Fibroblast of lung (primary cell): Measurements from ENCODE around the gene TCERG1. TPM values are rescaled to one million over a fixed set of nuclear protein-coding genes. Genes with fewer than 3 reads are reported as not detected.
A peak's percentile ranks its signal among the peaks of the same experiment; 100 is the strongest.

Source experiments
- DNase-seq, 2 donors: peaks; one replicate each; pipeline versions ENCODE4 v3.0.0 to v3.0.0-alpha.2; 2010; ENCODE audit warnings: low read depth in 2 of 2
- H2AFZ ChIP-seq: 2 replicates; pipeline ENCODE4 v1.5.1; 2012; ENCODE audit warnings: low read length, control low read depth, inconsistent platforms
- H3K27ac ChIP-seq: 2 replicates; pipeline ENCODE4 v1.5.1; 2011; ENCODE audit warnings: low read length, control low read depth; ENCODE audit not compliant: insufficient read depth
- H3K27me3 ChIP-seq: 2 replicates; pipeline ENCODE4 v1.5.1; 2011; ENCODE audit warnings: mild to moderate bottlenecking, low read length; ENCODE audit not compliant: control insufficient read depth, insufficient read depth
- H3K36me3 ChIP-seq: 2 replicates; pipeline ENCODE4 v1.5.1; 2011; ENCODE audit warnings: low read length; ENCODE audit not compliant: control insufficient read depth, insufficient read depth
- H3K4me1 ChIP-seq: 2 replicates; pipeline ENCODE4 v1.5.1; 2011; ENCODE audit warnings: low read length; ENCODE audit not compliant: control insufficient read depth, insufficient read depth; ENCODE audit errors: extremely low read depth
- H3K4me2 ChIP-seq: 2 replicates; pipeline ENCODE4 v1.5.1; 2011; ENCODE audit warnings: low read length, control low read depth; ENCODE audit not compliant: insufficient read depth; ENCODE audit errors: extremely low read depth
- H3K4me3 ChIP-seq, 4 experiments: fragments of 200-600 bp in 1 of 4; sonication (generic) in 1 of 4; replicated peaks in 1 of 4; 2 replicates each; pipeline ENCODE4 v1.5.1; 2011 to 2016; ENCODE audit warnings: low read length in 4 of 4, low read depth in 3 of 4, mild to moderate bottlenecking in 3 of 4, control low read depth in 2 of 4, inconsistent platforms in 1 of 4, mixed read lengths in 1 of 4; ENCODE audit not compliant: insufficient read depth in 1 of 4; ENCODE audit errors: control extremely low read depth in 1 of 4
- H3K79me2 ChIP-seq: 2 replicates; pipeline ENCODE4 v1.5.1; 2012; ENCODE audit warnings: mild to moderate bottlenecking, low read length, inconsistent platforms; ENCODE audit not compliant: control insufficient read depth, insufficient read depth
- H3K9ac ChIP-seq: 2 replicates; pipeline ENCODE4 v1.5.1; 2011; ENCODE audit warnings: mild to moderate bottlenecking, low read length, control low read depth; ENCODE audit not compliant: insufficient read depth
- H3K9me3 ChIP-seq: 2 replicates; pipeline ENCODE4 v1.5.1; 2012; ENCODE audit warnings: low read depth, low read length; ENCODE audit not compliant: control insufficient read depth, insufficient read depth
- H4K20me1 ChIP-seq: 2 replicates; pipeline ENCODE4 v1.5.1; 2011; ENCODE audit warnings: low read length; ENCODE audit not compliant: control insufficient read depth, insufficient read depth; ENCODE audit errors: extremely low read depth
- CTCF ChIP-seq, 2 donors: IDR thresholded peaks in 1 of 2; conservative IDR thresholded peaks in 1 of 2; 1 replicate in 1 of 2; 2 replicates in 1 of 2; pipeline ENCODE4 v1.5.1; 2011 to 2012; ENCODE audit warnings: low read length in 2 of 2, control low read depth in 1 of 2, inconsistent platforms in 1 of 2, low read depth in 1 of 2, mild to moderate bottlenecking in 1 of 2
- EZH2 ChIP-seq: IDR thresholded peaks from 2 replicates; pipeline ENCODE4 v1.5.1; 2012; ENCODE audit warnings: low read length, control low read depth, mild to moderate bottlenecking; ENCODE audit errors: missing control alignments
- polyA plus RNA-seq, 2 donors: library from polyadenylated mRNA; depleted of rRNA in 1 of 2; stranded (reverse) in 1 of 2; unstranded in 1 of 2; fragments of >200 nt; gene quantifications; 2 replicates each; pipeline ENCODE4 v1.2.1, GENCODE V29; 2011 to 2012; ENCODE audit warnings: missing spikeins in 1 of 2
- total RNA-seq: library from RNA; depleted of rRNA; stranded (reverse); fragments of >200 nt; gene quantifications from 2 replicates; pipeline ENCODE4 v1.2.1, GENCODE V29; 2014

TCERG1 gene
- total and polyA plus RNA-seq, 2 donors (not counting 1 experiment from before 2014, with no cell fraction given): 27.2 to 32.3 TPM

GRCh38 chr5:146515473-146516150 lies 68.5 kb downstream of the TCERG1 start:
- DNase-seq: no peak
- peaks cover 2% of the 10 kb centered on the region for H3K36me3 ChIP-seq
- H2AFZ ChIP-seq: no peak overlapping the region
- no peaks in the 10 kb centered on the region for H4K20me1 ChIP-seq
- H3K4me1 ChIP-seq: no peaks in the 10 kb centered on the region
- no peak overlapping the region for H3K4me3 ChIP-seq
- no peak overlapping the region for H3K27ac ChIP-seq
- H3K9me3 ChIP-seq: no peaks in the 10 kb centered on the region
- H3K4me2 ChIP-seq: no peak overlapping the region
- no peak overlapping the region for H3K9ac ChIP-seq
- no peaks in the 10 kb centered on the region for H3K79me2 ChIP-seq
- no peak for TF ChIP-seq EZH2
- H3K27me3 ChIP-seq: no peaks in the 10 kb centered on the region

- H3K27ac ChIP-seq: no peak within 1 kb of the TSS
- DNase-seq: peak in 1 of 2 donors; percentile 9
- no peak within 1 kb of the TSS for H3K4me2 ChIP-seq
- no peaks in the 10 kb centered on the region for H4K20me1 ChIP-seq
- H3K79me2 ChIP-seq: no peaks in the 10 kb centered on the region
- TF ChIP-seq EZH2 (no peak), CTCF (conservative IDR thresholded peaks at IDR 0.05 in 1 of 2, IDR thresholded peaks at IDR 0.05 in 1 of 2; ENCODE audit: low read depth in 1 of 2, low read length in 2 of 2) (no peak)
- H3K36me3 ChIP-seq: no peaks in the 10 kb centered on the region
- H3K4me3 ChIP-seq: no peak within 1 kb of the TSS
- H3K9ac ChIP-seq: no peak within 1 kb of the TSS
- no peaks in the 10 kb centered on the region for H3K9me3 ChIP-seq
- no peak within 1 kb of the TSS for H2AFZ ChIP-seq
- no peaks in the 10 kb centered on the region for H3K27me3 ChIP-seq
- H3K4me1 ChIP-seq: no peaks in the 10 kb centered on the region
Measured at GRCh38 chr5:146516151-146516475, 69.0 kb downstream of the TCERG1 start, which contains the start of gene GPR151. TSS of gene GPR151 (minus strand) at chr5:146516190. CDS start at chr5:146516113, 77 bp downstream.

DNA sequence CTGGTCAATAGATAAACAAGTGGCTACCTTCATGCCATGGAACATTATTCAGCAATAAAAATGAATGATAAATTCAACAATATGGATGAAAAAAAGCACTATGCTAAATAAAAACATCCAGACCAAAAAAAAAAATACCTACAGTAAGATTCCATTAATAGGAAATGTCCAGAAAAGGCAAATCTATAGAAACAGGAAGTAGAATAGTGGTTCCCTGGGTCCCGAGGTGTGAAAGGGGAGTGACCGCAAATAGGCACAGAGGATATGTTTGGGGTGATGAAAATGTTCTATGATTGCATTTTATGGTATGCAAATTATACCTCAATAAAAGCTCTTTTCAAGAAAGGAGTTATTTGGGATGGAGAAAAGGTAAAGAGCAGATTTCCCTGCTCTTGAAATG lies 72.4 kb downstream of the TCERG1 start:
- H3K36me3 ChIP-seq: no peaks in the 10 kb centered on the region
- no peaks in the 10 kb centered on the region for H3K4me1 ChIP-seq
- no peak for DNase-seq
- H4K20me1 ChIP-seq: no peaks in the 10 kb centered on the region
- no peaks in the 10 kb centered on the region for H3K9me3 ChIP-seq
- no peak overlapping the region for H3K4me2 ChIP-seq
- H3K4me3 ChIP-seq: no peak overlapping the region
- no peak overlapping the region for H2AFZ ChIP-seq
- H3K27ac ChIP-seq: no peak overlapping the region
- H3K27me3 ChIP-seq: no peaks in the 10 kb centered on the region
- H3K9ac ChIP-seq: no peak overlapping the region
- no peak for TF ChIP-seq CTCF (conservative IDR thresholded peaks at IDR 0.05 in 1 of 2, IDR thresholded peaks at IDR 0.05 in 1 of 2; ENCODE audit: low read depth in 1 of 2, low read length in 2 of 2)
- TF ChIP-seq EZH2: no peak
- H3K79me2 ChIP-seq: no peaks in the 10 kb centered on the region
